Esophagus squamous epithelium (tissue), 4 donors: ENCODE measurements around the gene EPC2.

Source experiments
- CTCF ChIP-seq, 6 experiments: fragments of 450-650 bp in 4 of 6; fragments of 200-600 bp in 2 of 6; sonication (generic) in 2 of 6; IDR thresholded peaks; one replicate each; pipeline ENCODE4 v1.5.1; 2016 to 2019; ENCODE audit warnings: antibody characterized with exemption in 6 of 6, mild to moderate bottlenecking in 4 of 6, moderate library complexity in 4 of 6
- POLR2A ChIP-seq, 4 donors: fragments of 450-650 bp; IDR thresholded peaks; one replicate each; pipeline ENCODE4 v1.6.1; 2017; ENCODE audit warnings: antibody characterized with exemption in 4 of 4, mild to moderate bottlenecking in 4 of 4, moderate library complexity in 3 of 4

GRCh38 chr2:148675708-148676107, 31.2 kb downstream of the EPC2 start:
- no peak for TF ChIP-seq CTCF (IDR thresholded peaks at IDR 0.05)
- TF ChIP-seq POLR2A (IDR thresholded peaks at IDR 0.05): no peak
